Measurements from ENCODE around the gene ARID1B. TPM values are rescaled to one million over a fixed set of nuclear protein-coding genes. Genes with fewer than 3 reads are reported as not detected.

ARID1B gene
- total and polyA plus RNA-seq, 9 of the 15 experiments (the other 6 are each of a cell fraction or from before 2014, with no cell fraction given), result 12.5 to 50.5 (median 25.8) TPM

- DNase-seq (ENCODE audit: extremely low read depth in 1 of 4, low spot score in 3 of 4) (no peak), FAIRE-seq (peak; percentile 19), ATAC-seq (peak; percentile 38; the same call in 1 of the 3 replicates)
- no peak overlapping the region for H3K27ac ChIP-seq (ENCODE audit: extremely low read depth, low read depth, low read length)
- H3K36me3 ChIP-seq (ENCODE audit: control insufficient read depth, insufficient read depth, low read length), result peaks cover 64% of the 10 kb centered on the region
- H3K9me3 ChIP-seq (replicated peaks; ENCODE audit: control insufficient read depth, insufficient read depth, low read depth, low read length), result no peaks in the 10 kb centered on the region
- ChIA-PET POLR2A (interaction anchor here (1.2 to 1.3 kb wide), 2 partner anchors 9 to 198 kb away, joined by 3 to 7 read pairs; no protein-coding TSS in a partner anchor), CTCF (ENCODE audit: low intra/inter-chr PET ratio) (no interaction called here)
- no peak overlapping the region for H3K4me3 ChIP-seq
- H3K9me1 ChIP-seq (ENCODE audit: control insufficient read depth, insufficient read depth, low read length), result peaks cover 8% of the 10 kb centered on the region
- no peak overlapping the region for H2AFZ ChIP-seq (ENCODE audit: low read depth, low read length)
- H4K20me1 ChIP-seq (replicated peaks; ENCODE audit: control insufficient read depth, insufficient read depth, low read length), result no peaks in the 10 kb centered on the region
- in situ Hi-C loops (cut with MboI) (loop anchor here (25.0 kb wide), 1 partner anchor 1881 kb away; the partner anchor contains the start of gene TFB1M), intact Hi-C loops (cut with micrococcal nuclease) (no loop called here)
- H3K4me2 ChIP-seq (ENCODE audit: insufficient read depth, low read length), result no peak overlapping the region
- 97% methylated on average over 5 of the region's 5 CpGs for WGBS (ENCODE audit: insufficient coverage, low coverage, missing lambda C conversion rate)
- no peak overlapping the region for H3K9ac ChIP-seq (ENCODE audit: insufficient read depth in 1 of 2, low read depth in 2 of 2, low read length in 2 of 2)
- no peaks in the 10 kb centered on the region for H3K4me1 ChIP-seq (replicated peaks in 1 of 2; ENCODE audit: control insufficient read depth in 2 of 2, insufficient read depth in 2 of 2, low read length in 2 of 2)
- TF ChIP-seq RAD51 (IDR thresholded peaks at IDR 0.05; ENCODE audit: borderline replicate concordance, low read depth) (peak; percentile 21; the same call in 1 of the 2 replicates), WHSC1 (IDR thresholded peaks at IDR 0.05; ENCODE audit: low read length) (no peak), USF2 (CRISPR knock-in tag; IDR thresholded peaks at IDR 0.05) (peak; percentile 64), TFE3 (CRISPR knock-in tag; IDR thresholded peaks at IDR 0.05) (peak; percentile 65), USF1 (CRISPR knock-in tag; IDR thresholded peaks at IDR 0.05) (peak; percentile 31), POLR2G (IDR thresholded peaks at IDR 0.05; ENCODE audit: low read depth, low read length) (no peak), CHAMP1 (IDR thresholded peaks at IDR 0.05) (no peak), CEBPB (tag; IDR thresholded peaks at IDR 0.05) (peak; percentile 59), NFXL1 (CRISPR knock-in tag; IDR thresholded peaks at IDR 0.05) (no peak)
- no TSS peak for BruUV-seq (replicated peaks)
- no peaks in the 10 kb centered on the region for H3K79me2 ChIP-seq (ENCODE audit: control insufficient read depth, insufficient read depth, low read length)
- no peaks in the 10 kb centered on the region for H3K27me3 ChIP-seq (ENCODE audit: control insufficient read depth in 2 of 2, insufficient read depth in 2 of 2, low read length in 2 of 2)
These were observed 416.3 kb downstream of the ARID1B start for GRCh38 chr6:157193443-157193996.
